ENCODE measurements around the gene COQ8B.
"Not testable (repeated sequence)": the region's sequence is repeated elsewhere in the genome, so short reads cannot be mapped to it uniquely, and the experiment has no call there.

Gene COQ8B

DNA sequence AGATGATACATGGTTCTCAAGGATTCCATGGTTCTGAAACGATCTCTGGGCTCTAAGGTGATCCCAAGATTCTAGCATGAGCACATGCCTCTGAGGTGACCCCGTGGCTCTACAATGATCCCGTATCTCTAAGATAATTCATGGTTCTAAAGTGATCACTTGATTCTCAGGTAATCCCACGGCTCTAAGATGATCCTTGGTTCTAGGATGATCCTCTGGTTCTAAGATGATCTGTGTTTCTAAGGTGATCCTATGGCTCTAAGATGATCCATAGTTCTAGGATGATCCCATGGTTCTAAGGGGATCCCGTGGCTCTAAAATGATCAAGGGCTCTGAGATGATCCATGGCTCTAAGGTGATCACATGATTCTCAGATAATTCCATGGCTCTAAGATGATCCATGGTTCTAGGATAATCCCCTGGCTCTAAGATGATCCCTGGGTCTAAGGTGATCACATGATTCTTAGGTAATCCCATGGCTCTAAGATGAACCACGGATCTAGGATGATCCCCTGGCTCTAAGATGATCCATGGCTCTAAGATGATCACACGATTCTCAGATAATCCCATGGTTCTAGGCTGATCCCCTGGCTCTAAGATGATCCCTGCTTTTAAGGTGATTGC is 47.6 kb downstream of the COQ8B start:
- no peak for DNase-seq

DNA sequence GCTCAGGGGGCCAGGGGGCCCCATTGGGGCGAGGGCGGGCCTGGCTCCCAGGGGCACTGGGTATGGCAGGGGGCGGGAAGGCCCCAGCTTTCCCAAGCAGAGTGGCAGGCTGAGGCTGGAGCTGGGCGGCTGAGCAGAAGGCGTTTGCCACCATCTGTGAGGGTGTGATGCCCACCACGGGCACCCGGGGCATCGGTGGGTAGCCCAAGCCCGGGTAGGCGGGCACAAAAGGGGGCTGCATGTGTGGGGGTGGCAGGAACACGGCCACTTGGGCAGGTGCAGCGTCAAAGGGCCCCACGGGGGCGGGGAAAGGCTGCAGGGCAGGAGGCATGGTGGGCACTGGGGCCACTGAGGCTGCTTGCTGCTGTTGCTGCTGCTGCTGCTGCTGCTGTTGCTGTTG is 49.1 kb downstream of the COQ8B start:
- DNase-seq, result no peak

DNA sequence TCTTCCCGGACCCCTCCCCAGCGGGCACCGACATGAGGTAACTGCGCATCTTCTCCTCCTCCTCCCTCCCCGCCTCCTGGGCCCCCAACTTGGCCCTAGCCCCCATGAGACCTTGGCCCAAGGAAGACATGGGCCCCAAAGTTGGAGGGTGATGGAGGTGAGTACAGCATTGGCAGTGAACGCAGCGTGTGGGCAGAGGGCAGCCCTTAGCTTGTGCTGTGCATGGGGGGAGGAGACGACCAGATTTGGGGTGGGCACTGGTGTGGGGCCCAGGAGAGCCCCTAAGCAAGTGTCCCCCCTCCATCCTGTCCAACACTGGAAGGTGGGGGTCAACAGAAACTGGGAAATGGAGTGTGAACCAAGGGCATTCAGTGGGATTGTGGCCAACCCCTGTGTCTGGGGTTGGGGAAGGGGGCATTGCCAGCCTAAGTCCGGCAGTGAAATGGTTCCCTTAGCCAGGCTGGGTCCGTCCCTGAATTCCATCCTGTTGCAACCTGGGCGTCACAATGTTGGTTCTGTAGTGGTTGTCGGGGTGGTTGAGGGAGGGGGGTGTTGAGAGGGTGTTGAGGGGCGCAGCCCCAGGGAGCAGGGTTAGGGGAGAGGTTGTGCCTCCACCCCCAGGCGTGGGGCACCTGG is 49.8 kb downstream of the COQ8B start:
- DNase-seq, result no peak

DNA sequence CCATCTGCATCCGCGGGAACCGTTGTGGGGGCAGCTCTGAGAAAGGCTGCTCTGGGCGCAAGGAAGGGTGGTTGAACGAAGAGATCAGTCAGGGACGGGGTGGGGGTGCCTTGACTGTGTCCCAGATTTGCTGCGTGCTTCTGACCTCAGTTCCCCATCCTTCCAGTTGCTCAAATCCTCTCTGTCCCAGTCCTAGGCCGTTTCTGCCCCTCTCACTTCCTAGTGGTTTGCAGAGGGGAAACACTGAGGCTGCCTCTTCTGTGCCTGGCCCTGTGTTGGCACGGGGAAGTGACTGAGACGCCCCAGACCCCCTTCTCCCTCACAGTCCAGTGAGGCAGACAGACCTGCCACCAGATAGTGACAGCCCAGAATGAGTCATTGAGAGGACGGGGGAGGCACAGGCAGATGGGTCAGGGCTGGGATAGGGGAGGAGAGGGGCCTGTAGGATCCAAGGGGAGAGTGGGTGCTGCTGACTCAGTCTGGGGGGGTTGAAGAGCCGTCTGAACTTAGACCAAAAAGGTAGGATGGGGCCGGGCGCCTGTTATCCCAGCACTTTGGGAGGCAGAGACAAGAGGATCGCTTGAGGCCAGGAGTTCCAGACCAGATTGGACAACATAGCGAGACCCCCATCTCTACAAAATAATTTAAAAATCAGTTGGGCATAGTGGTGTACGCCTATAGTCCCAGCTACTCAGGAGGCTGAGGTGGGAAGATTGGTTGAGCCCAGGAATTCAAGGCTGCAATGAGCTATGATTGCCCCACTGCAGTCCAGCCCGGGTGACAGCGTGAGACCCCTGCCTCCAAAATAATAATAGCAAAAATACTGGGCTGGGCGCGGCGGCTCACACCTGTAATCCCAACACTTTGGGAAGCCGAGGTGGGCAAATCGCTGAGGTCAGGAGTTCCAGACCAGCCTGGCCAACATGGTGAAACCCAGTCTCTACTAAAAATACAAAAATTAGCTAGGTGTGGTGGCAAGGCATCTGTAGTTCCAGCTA is 52.7 kb downstream of the COQ8B start:
- DNase-seq, result peak in 2 of 51 donors; percentile 19 to 72

DNA sequence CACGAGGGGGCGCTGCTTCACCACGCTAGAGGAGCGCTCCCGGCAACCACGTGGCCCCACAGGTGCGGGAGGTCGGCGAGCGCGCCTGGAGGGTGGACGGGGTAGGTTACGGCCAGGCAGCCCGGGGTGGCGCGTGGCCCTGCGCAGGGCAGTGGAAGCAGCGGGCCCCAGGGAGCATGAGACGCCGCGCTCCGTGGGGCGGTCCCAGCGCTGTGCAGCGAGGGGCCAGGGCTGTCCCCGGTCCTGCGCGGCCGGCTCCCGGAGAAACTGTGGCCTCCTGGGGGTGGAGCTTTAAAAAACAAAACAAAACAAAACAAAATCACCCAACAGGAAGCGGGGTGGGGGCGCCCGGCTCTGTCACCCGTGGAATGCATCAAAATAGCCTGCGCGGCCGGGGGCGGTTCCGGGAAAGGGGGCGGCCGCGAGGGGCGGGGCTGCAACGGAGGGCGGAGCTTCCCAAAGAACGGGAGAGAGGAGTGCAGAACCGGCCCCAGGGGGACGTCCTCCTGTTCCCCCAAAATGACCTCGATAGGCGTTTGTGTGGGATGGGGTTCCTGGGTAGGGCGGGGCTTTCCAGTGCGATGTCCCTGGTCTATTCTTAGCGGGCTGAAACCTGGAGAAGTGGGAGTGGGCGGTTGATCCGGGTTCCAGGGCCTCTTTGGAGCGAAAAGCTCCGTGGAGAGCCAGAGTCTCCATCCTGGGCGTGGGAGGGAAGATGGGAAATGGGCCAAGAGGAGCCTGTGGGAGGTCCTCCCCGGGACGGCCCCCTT is 53.6 kb downstream of the COQ8B start:
- DNase-seq, result peak; percentile 25 to 90 (median 73)

DNA sequence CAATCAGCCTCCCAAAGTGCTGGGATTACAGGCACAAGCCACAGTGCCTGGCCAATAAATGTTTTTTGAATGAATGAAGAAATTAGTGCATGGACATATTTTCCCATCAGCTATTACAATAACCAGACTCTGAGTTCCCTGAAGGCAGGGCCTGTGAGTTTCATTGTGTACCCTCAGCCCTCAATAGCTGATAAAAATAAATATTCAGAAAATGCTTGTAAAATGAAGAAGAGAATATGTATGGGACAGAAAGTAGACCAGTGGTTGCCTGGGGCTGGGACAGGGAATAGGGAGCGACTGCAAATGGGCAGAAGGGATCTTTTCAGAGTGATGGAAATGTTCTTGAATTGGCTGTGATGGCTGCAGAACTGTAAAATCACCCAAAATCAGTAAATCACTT is 55.1 kb downstream of the COQ8B start:
- DNase-seq, result no peak

DNA sequence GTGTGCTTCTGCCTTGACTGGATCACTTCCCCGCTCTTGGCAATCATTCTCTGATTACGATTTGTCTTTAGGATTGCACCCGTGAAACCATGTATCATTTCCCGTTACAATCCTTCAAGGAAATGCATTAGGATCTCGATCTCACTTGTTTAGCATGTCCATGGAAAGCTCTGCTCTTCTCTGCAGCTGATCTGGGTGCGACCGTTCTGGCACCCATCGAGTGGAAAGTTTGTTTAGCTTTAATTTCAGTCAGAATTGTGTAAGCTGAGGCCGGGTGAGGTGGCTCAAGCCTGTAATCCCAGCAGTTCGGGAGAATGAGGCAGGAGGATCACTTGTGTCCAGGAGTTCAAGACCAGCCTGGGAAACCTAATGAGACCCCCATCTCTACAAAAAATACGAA is 57.1 kb downstream of the COQ8B start:
- no peak for DNase-seq

DNA sequence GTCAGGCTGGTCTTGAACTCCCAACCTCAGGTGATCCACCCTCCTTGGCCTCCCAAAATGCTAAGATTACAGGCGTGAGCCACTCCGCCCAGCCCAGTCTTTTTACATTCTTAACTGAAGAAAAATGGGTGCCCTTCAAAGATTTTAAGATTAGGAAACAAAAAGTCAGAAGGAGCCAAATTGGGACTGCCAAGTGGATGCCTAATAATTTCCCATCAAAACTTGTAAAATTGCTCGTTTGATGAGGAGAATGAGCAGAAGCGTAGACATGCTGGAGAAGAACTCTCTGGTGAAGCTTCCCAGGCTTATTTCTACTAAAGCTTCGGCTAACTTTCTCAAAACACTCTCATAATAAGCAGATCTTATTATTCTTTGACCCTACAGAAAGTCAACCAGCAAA is 57.6 kb downstream of the COQ8B start:
- no peak for DNase-seq

DNA sequence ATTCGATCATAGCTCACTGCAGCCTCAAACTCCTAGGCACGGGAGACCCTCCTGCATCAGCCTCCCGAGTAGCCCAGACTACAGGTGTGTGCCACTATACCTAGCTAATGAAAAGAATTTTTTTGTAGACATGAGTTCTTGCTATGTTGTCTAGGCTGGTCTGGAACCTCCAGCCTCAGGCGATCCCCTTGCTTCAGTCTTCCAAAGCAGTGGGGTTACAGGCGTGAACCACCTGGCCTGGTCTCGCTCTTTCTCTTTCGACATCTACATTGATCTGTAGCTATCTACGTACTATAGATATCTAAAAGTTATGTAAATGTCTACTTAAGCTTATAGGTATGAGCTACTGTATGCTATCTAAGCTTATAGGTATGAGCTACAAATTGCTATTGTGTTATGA is 58.7 kb downstream of the COQ8B start:
- no peak for DNase-seq

DNA sequence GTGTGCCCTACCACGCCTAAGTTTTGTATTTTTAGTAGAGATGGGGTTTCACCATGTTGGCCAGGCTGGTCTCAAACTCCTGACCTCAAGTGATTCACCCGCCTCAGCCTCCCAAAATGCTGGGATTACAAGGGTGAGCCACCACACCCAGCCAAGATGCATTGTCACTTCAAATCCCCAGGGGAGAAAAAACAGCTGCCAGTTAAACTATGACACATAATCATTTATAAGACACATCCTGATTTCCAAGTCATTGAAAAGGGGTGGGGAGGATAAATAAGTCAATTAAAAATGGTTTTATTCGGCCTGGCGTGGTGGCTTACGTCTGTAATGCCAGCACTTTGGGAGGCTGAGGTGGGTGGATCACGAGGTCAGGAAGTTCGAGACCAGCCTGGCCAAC is 61.0 kb downstream of the COQ8B start:
- not testable (repeated sequence) for DNase-seq

DNA sequence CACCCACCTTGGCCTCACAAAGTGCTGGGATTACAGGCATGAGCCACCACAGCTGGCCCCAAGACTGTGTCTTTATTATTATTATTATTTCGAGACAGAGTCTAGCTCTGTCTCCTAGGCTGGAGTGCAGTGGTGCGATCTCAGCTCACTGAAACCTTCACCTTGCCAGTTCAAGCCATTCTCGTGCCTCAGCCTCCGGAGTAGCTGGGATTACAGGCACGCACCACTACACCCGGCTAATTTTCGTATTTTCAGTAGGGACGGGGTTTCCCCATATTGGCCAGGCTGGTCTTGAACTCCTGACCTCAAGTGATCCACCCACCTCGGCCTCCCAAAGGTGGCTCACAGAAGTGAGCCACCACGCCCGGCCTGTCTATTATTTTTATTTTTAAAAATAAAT is 64.4 kb downstream of the COQ8B start:
- DNase-seq, result not testable (repeated sequence)

DNA sequence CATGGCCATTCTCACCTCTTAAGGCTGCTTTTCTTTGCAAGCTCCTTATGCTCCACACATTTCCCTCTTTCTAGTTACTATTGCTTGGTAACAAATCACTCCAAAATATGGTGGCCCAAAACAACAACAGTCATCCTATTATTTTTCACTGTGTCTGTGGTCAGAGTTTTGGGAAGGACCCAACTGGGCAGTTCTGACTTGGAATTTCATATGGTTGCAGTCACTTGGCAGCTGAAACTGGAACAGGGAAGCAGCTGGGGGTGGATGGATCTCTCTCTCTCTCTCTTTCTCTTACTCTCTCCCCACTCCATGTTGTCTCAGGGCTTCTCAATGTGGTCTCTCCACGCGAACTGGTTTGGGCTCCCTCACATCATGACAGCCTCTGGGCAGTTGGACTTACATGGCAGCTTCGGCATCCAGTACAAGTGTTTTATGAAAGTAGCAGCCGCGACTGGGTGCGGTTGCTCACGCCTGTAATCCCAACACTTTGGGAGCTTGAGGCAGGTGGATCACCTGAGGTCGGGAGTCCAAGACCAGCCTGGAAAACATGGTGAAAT is 65.9 kb downstream of the COQ8B start:
- DNase-seq, result no peak

DNA sequence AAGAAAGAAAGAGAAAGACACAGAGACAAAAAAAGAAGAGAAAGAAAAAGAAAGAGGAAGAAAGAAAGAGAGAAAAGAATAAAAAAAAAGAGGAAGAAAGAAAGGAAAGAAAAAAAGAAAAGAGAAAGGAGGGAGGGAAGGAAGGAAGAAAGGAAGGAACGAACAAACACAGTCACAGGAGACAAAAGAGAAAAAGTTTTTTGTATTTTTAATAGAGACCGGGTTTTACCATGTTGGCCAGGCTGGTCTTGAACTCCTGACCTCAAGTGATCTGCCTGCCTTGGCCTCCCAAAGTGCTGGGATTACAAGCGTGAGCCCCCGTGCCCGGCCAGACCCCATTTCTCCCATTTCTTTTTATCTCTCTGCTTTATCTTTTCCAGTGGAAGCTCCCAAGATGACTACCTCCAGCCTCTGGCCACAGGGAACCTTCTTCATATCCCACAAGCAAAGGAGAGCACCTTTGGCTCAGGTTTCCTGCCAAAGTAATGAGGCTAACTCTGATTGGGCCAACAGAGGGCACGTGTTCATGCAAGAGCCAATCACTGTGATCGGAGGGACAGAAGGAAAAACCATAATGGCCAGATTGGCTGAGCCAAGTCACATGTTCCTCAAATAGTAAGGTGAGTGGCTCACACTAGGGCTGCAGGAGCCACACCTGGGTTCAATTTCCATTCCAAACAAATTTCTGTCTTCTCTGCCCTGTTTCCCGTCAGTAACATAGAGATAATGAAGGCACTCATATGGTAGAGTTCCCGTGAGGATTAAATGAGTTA is 66.6 kb downstream of the COQ8B start:
- not testable (repeated sequence) for DNase-seq

DNA sequence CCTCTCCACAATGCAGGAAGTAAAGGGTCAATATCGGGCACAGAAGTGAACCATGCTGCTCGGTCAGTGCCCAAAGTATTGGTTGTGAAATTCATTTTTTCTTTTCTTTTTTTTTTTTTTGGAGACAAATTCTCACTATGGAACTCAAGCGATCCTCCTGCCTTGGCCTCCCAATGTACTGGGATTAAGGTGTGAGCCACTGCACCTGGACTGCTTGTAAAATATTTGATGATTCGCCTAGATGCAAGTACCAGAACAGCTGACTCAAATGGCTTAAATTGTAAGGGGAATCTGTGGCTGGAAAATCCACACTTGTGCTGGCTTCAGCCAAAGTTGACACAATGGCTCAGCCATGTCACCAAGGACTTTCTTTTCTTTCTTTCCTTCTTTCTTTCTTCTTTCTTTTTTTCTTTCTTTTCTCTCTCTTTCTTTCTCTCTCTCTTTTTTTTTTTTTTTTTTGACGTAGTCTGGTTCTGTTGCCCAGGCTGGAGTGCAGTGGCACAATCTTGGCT is 69.9 kb downstream of the COQ8B start:
- no peak for DNase-seq

DNA sequence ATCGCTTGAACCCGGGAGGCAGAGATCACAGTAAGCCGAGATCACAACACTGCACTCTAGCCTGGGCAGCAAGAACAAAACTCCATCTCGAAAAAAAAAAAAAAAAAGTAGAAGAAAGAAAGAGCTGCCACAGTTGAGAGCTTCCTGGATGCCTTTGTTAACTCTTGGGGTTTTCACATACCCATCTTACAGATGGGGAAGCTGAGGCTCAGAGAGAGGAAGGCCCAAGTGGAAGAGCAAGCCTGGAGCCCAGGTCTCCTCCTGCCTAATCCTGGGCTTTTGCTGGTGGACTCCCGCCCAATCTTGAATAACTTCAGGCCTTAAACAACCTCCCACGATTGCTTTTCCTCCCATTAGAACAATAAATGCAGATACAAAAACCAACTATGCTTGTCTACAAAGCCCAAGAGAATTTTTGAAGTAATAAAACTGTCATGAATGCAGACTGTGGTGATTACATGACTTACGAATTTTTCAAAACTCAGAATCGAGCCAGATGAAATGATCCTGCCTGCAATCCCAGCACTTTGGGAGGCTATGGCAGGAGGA is 73.9 kb downstream of the COQ8B start:
- no peak for DNase-seq

DNA sequence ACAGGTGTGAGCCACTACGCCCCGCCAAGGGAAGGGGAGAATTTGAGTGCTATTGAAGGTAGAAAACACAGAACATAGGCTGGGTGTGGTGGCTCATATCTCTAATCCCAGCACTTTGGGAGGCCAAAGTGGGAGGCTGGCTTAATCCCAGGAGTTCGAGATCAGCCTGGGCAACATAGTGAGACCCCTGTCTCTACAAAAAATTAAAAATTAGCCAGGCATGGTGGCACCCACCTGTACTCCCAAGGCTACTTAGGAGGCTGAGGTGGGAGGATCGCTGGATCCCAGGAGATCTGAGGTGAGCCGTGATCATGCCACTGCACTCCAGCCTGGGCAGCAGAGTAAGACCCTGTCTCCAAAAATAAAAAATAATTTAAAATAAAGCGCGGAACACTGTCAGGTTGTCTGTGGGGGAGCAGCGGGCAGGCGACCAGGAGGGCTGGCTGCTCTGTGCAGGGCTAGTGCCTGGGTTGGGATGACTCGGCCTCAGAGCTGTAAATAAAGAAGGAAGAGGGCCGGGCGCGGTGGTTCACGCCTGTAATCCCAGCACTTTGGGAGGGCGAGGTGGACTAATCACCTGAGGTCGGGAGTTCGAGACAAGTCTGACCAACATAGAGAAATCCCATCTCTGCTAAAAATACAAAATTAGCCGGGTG is 74.5 kb downstream of the COQ8B start:
- DNase-seq, result no peak

All from hypothalamus (tissue), 51 donors.